Stimulated activated naive CD4-positive, alpha-beta T cell (primary cell): Measurements from ENCODE around the gene MBLAC2.

Experiments used
- DNase-seq, 6 experiments: peaks; one replicate each; lab custom pipeline; 2025; lab: John Stamatoyannopoulos, UW

The MBLAC2 gene

GRCh38 chr5:90461288-90461687 is 13.3 kb downstream of the MBLAC2 start:
- no peak for DNase-seq

GRCh38 chr5:90446961-90447360 is 27.6 kb downstream of the MBLAC2 start:
- no peak for DNase-seq

- no peak for DNase-seq
Observed at GRCh38 chr5:90440644-90441043, 33.9 kb downstream of the MBLAC2 start.

GRCh38 chr5:90438100-90438499 is 36.5 kb downstream of the MBLAC2 start:
- no peak for DNase-seq

- no peak for DNase-seq
Observed at GRCh38 chr5:90437663-90438062, 36.9 kb downstream of the MBLAC2 start.

- DNase-seq, result peak in 5 of 6 experiments; percentile 1 to 45 (median 18)
Observed at GRCh38 chr5:90434116-90434714, 40.4 kb downstream of the MBLAC2 start.

- DNase-seq, result no peak
Observed at GRCh38 chr5:90424245-90424644, 50.3 kb downstream of the MBLAC2 start.

- DNase-seq, result no peak
Observed at GRCh38 chr5:90421136-90421535, 53.4 kb downstream of the MBLAC2 start.

GRCh38 chr5:90418214-90418613 is 56.4 kb downstream of the MBLAC2 start:
- DNase-seq, result no peak

- DNase-seq, result peak in 1 of 6 experiments; percentile 37
Observed at GRCh38 chr5:90410178-90410762, 64.3 kb downstream of the MBLAC2 start.

GRCh38 chr5:90409318-90410177 is 65.0 kb downstream of the MBLAC2 start, which contains the start of gene CETN3:
TSS of gene CETN3 (minus strand) at chr5:90409756. CDS start at chr5:90409661, 95 bp downstream.
- peak; percentile 85 to 95 (median 90) for DNase-seq

- no peak for DNase-seq
Observed at GRCh38 chr5:90408571-90409317, 65.8 kb downstream of the MBLAC2 start.
